PC-9 (cell line): ENCODE measurements around the gene C4B. TPM values are rescaled to one million over a fixed set of nuclear protein-coding genes. Genes with fewer than 3 reads are reported as not detected.
"Not testable (repeated sequence)": the region's sequence is repeated elsewhere in the genome, so short reads cannot be mapped to it uniquely, and the experiment has no call there.

Experiments used
- BruUV-seq: library from RNA; stranded (reverse); fragments of 400-500 nt; replicated peaks from 2 replicates; lab custom pipeline; 2021; lab: Mats Ljungman, UMichigan
- CTCF ChIA-PET: fragments of 300-600 bp; sonication (Branson Sonifier 250); formaldehyde crosslinking; loops from one replicate; lab custom pipeline; 2022; ENCODE audit warnings: antibody characterized with exemption; lab: Charles Lee
- POLR2A ChIA-PET: fragments of 300-600 bp; sonication (Branson Sonifier 250); formaldehyde crosslinking; loops from one replicate; lab custom pipeline; 2022; ENCODE audit warnings: antibody characterized with exemption; ENCODE audit not compliant: unreplicated experiment; lab: Charles Lee
- DNase-seq, 2 experiments: peaks; one replicate each; pipeline versions ENCODE4 v3.0.0 to v3.0.0-alpha.2; 2015 to 2022; ENCODE audit warnings: mixed read lengths in 1 of 2
- H2AFZ ChIP-seq: fragments of 200-600 bp; sonication (generic); 2 replicates; pipeline ENCODE4 v1.8.1; 2017; ENCODE audit warnings: antibody characterized with exemption
- H3F3A ChIP-seq: fragments of 200-600 bp; sonication (generic); 2 replicates; pipeline ENCODE4 v1.8.1; 2017; ENCODE audit warnings: antibody characterized with exemption, mild to moderate bottlenecking, low read depth; ENCODE audit not compliant: insufficient read depth
- H3K27ac ChIP-seq: fragments of 200-600 bp; sonication (generic); 2 replicates; pipeline ENCODE4 v1.6.1; 2016; ENCODE audit warnings: mixed run types
- H3K27me3 ChIP-seq: fragments of 200-600 bp; sonication (generic); 2 replicates; pipeline ENCODE4 v1.6.1; 2016; ENCODE audit warnings: low read depth, mixed run types; ENCODE audit not compliant: insufficient read depth
- H3K36me3 ChIP-seq: fragments of 200-600 bp; sonication (generic); 2 replicates; pipeline ENCODE4 v1.6.1; 2016; ENCODE audit warnings: low read depth, mixed run types
- H3K4me1 ChIP-seq: fragments of 200-600 bp; sonication (generic); replicated peaks from 2 replicates; pipeline ENCODE4 v1.6.1; 2016; ENCODE audit warnings: mixed run types; ENCODE audit not compliant: insufficient read depth
- H3K4me2 ChIP-seq: fragments of 200-600 bp; sonication (generic); 2 replicates; pipeline ENCODE4 v1.6.1; 2017; ENCODE audit warnings: mixed run types
- H3K4me3 ChIP-seq: fragments of 200-600 bp; sonication (generic); 2 replicates; pipeline ENCODE4 v1.6.1; 2016; ENCODE audit warnings: mixed run types
- H3K79me2 ChIP-seq: fragments of 200-600 bp; sonication (generic); 2 replicates; pipeline ENCODE4 v1.6.1; 2017; ENCODE audit warnings: low read depth, mixed run types
- H3K9me2 ChIP-seq: fragments of 200-600 bp; sonication (generic); 2 replicates; pipeline ENCODE4 v1.8.1; 2017; ENCODE audit warnings: mild to moderate bottlenecking; ENCODE audit not compliant: insufficient read depth
- H3K9me3 ChIP-seq: fragments of 200-600 bp; sonication (generic); 2 replicates; pipeline ENCODE4 v1.8.1; 2016; ENCODE audit warnings: low read depth; ENCODE audit not compliant: insufficient read depth
- H4K20me1 ChIP-seq: fragments of 200-600 bp; sonication (generic); 2 replicates; pipeline ENCODE4 v1.8.1; 2017; ENCODE audit not compliant: insufficient read depth
- intact Hi-C: fragments of 100-400 bp; cut with micrococcal nuclease; formaldehyde crosslinking; loops from one replicate; pipeline ENCODE4 v1.10.0; 2022; ENCODE audit not compliant: unreplicated experiment
- total RNA-seq: library from RNA; stranded (reverse); gene quantifications from 2 replicates; pipeline ENCODE4 v1.2.3, GENCODE V29; 2021

Gene C4B
- total RNA-seq, 1 experiment from 2014 or later, result 8.3 TPM

DNA sequence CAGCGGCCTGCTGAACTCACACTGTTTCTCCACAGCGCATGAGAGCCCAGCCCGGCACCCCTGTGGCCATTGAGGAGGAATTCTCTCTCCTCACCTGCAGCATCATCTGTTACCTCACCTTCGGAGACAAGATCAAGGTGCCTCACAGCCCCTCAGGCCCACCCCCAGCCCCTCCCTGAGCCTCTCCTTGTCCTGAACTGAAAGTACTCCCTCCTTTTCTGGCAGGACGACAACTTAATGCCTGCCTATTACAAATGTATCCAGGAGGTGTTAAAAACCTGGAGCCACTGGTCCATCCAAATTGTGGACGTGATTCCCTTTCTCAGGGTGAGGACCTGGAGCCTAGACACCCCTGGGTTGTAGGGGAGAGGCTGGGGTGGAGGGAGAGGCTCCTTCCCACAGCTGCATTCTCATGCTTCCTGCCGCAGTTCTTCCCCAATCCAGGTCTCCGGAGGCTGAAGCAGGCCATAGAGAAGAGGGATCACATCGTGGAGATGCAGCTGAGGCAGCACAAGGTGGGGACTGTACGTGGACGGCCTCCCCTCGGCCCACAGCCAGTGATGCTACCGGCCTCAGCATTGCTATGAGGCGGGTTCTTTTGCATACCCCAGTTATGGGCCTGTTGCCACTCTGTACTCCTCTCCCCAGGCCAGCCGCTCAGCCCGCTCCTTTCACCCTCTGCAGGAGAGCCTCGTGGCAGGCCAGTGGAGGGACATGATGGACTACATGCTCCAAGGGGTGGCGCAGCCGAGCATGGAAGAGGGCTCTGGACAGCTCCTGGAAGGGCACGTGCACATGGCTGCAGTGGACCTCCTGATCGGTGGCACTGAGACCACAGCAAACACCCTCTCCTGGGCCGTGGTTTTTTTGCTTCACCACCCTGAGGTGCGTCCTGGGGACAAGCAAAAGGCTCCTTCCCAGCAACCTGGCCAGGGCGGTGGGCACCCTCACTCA, 25.0 kb downstream of the C4B start:
- H3K27ac ChIP-seq, CTCF ChIA-PET, DNase-seq, H3K4me2 ChIP-seq, H3K4me1 ChIP-seq, H3K4me3 ChIP-seq, BruUV-seq, H2AFZ ChIP-seq, H3F3A ChIP-seq, H3K79me2 ChIP-seq, H3K27me3 ChIP-seq, H3K9me3 ChIP-seq, H3K36me3 ChIP-seq, H3K9me2 ChIP-seq, H4K20me1 ChIP-seq, intact Hi-C loops: not testable (repeated sequence)
- POLR2A ChIA-PET, result interaction anchor here (0.7 kb wide), 1 partner anchor 132 kb away, joined by 4 read pairs; no protein-coding TSS in a partner anchor

DNA sequence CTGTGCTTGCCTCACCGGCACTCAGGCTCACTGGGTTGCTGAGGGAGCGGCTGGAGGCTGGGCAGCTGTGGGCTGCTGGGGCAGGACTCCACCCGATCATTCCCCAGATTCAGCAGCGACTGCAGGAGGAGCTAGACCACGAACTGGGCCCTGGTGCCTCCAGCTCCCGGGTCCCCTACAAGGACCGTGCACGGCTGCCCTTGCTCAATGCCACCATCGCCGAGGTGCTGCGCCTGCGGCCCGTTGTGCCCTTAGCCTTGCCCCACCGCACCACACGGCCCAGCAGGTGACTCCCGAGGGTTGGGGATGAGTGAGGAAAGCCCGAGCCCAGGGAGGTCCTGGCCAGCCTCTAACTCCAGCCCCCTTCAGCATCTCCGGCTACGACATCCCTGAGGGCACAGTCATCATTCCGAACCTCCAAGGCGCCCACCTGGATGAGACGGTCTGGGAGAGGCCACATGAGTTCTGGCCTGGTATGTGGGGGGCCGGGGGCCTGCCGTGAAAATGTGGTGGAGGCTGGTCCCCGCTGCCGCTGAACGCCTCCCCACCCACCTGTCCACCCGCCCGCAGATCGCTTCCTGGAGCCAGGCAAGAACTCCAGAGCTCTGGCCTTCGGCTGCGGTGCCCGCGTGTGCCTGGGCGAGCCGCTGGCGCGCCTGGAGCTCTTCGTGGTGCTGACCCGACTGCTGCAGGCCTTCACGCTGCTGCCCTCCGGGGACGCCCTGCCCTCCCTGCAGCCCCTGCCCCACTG, 25.9 kb downstream of the C4B start:
- H3K27ac ChIP-seq, H3K4me2 ChIP-seq, H4K20me1 ChIP-seq, intact Hi-C loops, H3K9me3 ChIP-seq, H3F3A ChIP-seq, DNase-seq, H3K79me2 ChIP-seq, H2AFZ ChIP-seq, CTCF ChIA-PET, H3K9me2 ChIP-seq, H3K4me1 ChIP-seq, H3K27me3 ChIP-seq, POLR2A ChIA-PET, H3K36me3 ChIP-seq, BruUV-seq, H3K4me3 ChIP-seq: not testable (repeated sequence)

DNA sequence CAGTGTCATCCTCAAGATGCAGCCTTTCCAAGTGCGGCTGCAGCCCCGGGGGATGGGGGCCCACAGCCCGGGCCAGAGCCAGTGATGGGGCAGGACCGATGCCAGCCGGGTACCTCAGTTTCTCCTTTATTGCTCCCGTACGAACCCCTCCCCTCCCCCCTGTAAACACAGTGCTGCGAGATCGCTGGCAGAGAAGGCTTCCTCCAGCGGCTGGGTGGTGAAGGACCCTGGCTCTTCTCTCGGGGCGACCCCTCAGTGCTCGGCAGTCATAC, 26.4 kb downstream of the C4B start:
- H4K20me1 ChIP-seq, H2AFZ ChIP-seq, H3K4me2 ChIP-seq, BruUV-seq, intact Hi-C loops, H3K4me1 ChIP-seq, H3F3A ChIP-seq, H3K27me3 ChIP-seq, H3K36me3 ChIP-seq, H3K4me3 ChIP-seq, POLR2A ChIA-PET, H3K79me2 ChIP-seq, CTCF ChIA-PET, DNase-seq, H3K27ac ChIP-seq, H3K9me2 ChIP-seq, H3K9me3 ChIP-seq: not testable (repeated sequence)

DNA sequence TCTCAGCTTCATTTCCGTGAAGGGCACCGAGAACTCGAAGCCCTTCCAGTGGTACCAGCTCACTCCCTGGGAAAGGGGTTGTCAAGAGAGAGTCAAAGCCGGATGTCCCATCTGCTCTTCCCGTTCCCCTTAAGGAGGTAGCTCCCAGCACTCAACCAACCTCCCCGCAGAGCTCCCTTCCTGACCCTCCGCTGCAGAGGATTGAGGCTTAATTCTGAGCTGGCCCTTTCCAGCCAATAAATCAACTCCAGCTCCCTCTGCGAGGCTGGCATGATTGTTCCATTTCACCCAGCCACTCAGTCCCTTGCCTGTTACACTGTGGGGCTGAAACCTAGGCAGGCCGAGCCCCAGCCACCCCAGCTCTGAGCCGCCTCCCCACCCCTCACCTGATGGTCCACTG, 26.8 kb downstream of the C4B start:
- CTCF ChIA-PET, intact Hi-C loops, POLR2A ChIA-PET: not testable (repeated sequence)

DNA sequence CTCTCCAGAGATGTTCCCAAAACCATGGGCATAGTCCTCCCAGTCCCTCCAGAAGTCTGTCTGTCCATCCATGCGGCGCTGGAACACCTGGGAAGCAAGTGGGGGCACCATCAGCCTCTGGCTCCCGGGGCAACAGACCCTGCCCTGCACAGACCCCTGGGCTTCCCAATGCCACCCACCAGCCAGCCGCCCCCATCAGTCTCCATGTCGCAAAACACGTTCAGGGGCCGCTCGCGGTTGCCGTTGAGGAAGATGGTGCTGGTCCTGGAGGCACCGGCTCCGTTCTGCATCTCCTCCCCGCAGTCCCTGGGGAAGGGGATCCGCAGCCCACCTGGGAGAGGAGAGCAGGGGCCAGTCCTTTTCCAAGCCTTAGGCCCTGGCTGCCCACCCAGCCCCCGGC, 27.7 kb downstream of the C4B start:
- H4K20me1 ChIP-seq, DNase-seq, BruUV-seq, H3K27ac ChIP-seq, H3K27me3 ChIP-seq, H3K79me2 ChIP-seq, H3K4me2 ChIP-seq, H3K4me3 ChIP-seq, POLR2A ChIA-PET, CTCF ChIA-PET, H3K9me2 ChIP-seq, H3K9me3 ChIP-seq, H2AFZ ChIP-seq, intact Hi-C loops, H3K36me3 ChIP-seq: not testable (repeated sequence)
- Histone ChIP-seq H3F3A (peaks cover 12% of the 10 kb centered on the region; the same call in 1 of the 2 replicates), H3K4me1 (peaks cover 15% of the 10 kb centered on the region)

More for the DNA sequence above, 26.8 kb downstream of the C4B start:
- H2AFZ ChIP-seq, H3K9me2 ChIP-seq, H3K79me2 ChIP-seq, H3K4me1 ChIP-seq, H4K20me1 ChIP-seq, H3K4me3 ChIP-seq, H3K4me2 ChIP-seq, H3K36me3 ChIP-seq, BruUV-seq, H3K27ac ChIP-seq, H3F3A ChIP-seq, H3K27me3 ChIP-seq, H3K9me3 ChIP-seq, DNase-seq: not testable (repeated sequence)

DNA sequence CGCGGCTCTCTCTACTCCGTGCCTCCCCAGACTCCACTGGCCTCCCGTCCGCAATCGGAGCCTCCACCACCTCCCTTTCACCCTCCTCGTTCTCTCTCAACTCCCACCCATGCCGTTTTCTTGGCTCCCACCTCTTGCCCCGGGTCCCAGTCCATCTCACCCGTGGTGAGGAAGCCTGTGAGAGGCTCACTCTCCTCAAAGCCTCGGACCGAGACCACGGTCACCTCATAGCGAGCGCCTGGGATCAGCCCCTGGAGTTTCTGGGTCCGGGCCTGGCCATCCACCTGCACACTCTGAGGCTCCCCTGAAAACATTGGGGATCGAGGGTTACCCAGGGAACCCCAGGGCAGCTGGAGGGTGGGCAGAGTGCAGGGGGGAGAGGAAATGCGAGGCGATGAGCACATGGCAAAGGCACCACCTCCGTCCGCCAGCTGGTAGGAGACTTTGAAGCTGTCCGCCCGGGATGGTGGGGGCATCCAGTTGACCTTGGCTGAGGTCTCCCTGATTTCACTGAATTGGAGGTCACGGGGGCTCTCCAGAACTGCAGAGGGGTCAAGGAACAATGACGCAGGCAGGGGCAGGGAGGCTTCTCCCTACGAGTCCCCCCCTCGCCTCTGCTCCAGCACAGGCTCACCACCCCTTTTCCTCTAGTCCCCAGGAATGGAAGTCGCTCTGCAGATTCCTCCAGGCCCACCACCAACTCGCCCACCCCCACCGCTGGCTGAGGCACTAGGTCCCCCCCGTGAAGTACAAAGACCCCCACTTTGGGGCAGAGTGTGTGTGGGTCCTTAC, 29.2 kb downstream of the C4B start:
- H2AFZ ChIP-seq, H4K20me1 ChIP-seq, H3K9me3 ChIP-seq, H3K27ac ChIP-seq, H3K4me2 ChIP-seq, H3K79me2 ChIP-seq, H3K9me2 ChIP-seq, CTCF ChIA-PET, H3K4me3 ChIP-seq, BruUV-seq, intact Hi-C loops, H3K27me3 ChIP-seq, POLR2A ChIA-PET, H3K36me3 ChIP-seq, DNase-seq: not testable (repeated sequence)
- Histone ChIP-seq H3K4me1 (peaks cover 30% of the 10 kb centered on the region), H3F3A (peaks cover 19% of the 10 kb centered on the region; the same call in 1 of the 2 replicates)
